ENCODE results near the gene FASLG. TPM values are rescaled to one million over a fixed set of nuclear protein-coding genes. Genes with fewer than 3 reads are reported as not detected.

FASLG gene
- total RNA-seq, 4 donors from 2014 or later = 0.68 to 2.2 TPM; not detected in 2

DNA sequence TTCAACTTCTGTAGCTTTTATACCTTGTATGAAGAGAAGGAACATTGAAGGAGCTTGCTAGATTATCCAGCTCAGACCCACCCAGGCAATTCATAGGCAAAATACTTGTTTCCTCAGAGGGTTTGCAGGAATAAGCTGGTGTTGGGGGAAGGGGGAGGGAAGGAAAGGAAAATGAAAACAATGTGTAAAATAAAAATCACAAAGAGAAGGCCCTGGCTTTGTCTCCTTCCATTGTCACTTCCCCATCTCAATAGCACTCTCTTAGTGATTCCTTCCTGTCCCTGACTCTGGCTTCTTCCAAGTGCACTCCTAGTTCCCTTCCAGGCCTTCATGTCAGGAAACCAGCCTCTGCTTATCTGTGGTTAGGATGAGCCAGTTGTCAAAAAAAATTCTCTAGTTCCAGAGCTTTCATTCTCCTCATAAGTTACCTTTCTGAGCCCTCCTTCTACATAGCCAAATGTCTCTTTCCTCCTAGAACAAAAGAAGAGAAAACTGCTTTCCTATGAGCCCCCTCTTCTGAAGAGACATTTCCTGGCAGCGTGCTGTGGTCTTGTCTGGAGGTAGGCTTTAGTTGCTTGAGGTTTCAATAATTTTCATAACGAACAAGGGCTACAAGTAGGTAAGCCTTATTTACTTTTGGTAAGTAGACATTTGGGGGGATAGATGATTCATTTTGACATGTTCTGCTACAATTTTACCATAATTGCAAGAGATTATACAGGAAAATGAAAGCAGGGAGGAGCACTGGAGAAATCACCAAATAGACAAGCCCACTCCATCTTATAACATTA is 45.7 kb downstream of the FASLG start:
- intact Hi-C loops (cut with DNase I; ENCODE audit: low total_unique reads) (no loop called here), in situ Hi-C loops (cut with MboI; ENCODE audit: low pct_ligation_motif_present in 1 of 4, low pct_unique_long_range_greater_than_20kb in 1 of 4, low sequenced_read_pairs in 3 of 4) (loop anchor here (25.0 kb wide), 2 partner anchors 242 to 692 kb away; no protein-coding TSS in a partner anchor)
- Histone ChIP-seq H3K9me3 (no peaks in the 10 kb centered on the region), H3K36me3 (no peaks in the 10 kb centered on the region), H3K27ac (no peak overlapping the region), H3K4me3 (no peak overlapping the region), H3K27me3 (no peaks in the 10 kb centered on the region), H3K4me1 (peaks cover 0 to 6% (median 0%) of the 10 kb centered on the region in 4 donors)
- TF ChIP-seq, protein P1, sequence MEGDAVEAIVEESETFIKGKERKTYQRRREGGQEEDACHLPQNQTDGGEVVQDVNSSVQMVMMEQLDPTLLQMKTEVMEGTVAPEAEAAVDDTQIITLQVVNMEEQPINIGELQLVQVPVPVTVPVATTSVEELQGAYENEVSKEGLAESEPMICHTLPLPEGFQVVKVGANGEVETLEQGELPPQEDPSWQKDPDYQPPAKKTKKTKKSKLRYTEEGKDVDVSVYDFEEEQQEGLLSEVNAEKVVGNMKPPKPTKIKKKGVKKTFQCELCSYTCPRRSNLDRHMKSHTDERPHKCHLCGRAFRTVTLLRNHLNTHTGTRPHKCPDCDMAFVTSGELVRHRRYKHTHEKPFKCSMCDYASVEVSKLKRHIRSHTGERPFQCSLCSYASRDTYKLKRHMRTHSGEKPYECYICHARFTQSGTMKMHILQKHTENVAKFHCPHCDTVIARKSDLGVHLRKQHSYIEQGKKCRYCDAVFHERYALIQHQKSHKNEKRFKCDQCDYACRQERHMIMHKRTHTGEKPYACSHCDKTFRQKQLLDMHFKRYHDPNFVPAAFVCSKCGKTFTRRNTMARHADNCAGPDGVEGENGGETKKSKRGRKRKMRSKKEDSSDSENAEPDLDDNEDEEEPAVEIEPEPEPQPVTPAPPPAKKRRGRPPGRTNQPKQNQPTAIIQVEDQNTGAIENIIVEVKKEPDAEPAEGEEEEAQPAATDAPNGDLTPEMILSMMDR (IDR thresholded peaks at IDR 0.05) = no peak
- TF ChIP-seq POLR2AphosphoS5 (IDR thresholded peaks at IDR 0.05) = no peak
- TF ChIP-seq POLR2A (IDR thresholded peaks at IDR 0.05) = no peak
- TF ChIP-seq EP300 (IDR thresholded peaks at IDR 0.05; ENCODE audit: low read depth) = no peak
- 68 to 80% methylated on average over 1 to 2 of the region's 2 CpGs for whole genome bisulfite sequencing, 2 donors (ENCODE audit: low coverage in 1 of 2)
- DNase-seq = no peak

DNA sequence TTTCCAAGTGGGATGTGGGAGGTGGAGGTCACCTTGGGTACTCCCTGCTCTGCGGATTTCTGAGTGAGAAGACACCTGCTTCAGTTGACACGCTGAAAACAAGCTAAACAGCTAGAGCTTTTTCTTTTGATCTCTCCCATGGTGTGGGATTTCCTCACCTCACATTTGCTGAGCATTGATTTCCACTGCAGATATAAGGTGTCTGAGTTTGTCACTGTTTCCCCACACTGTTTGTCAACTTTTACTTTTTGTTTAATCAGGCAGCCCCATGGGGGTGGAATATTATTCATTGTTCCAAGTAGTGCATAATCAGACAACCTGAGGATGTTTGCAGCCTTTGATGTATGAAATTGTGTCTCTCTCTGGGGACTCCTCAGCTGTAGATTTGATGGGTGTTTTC is 49.5 kb downstream of the FASLG start:
- Histone ChIP-seq H3K36me3 (no peaks in the 10 kb centered on the region), H3K27me3 (no peaks in the 10 kb centered on the region), H3K4me1 (no peaks in the 10 kb centered on the region), H3K9me3 (no peaks in the 10 kb centered on the region), H3K27ac (no peak overlapping the region), H3K4me3 (no peak overlapping the region)
- TF ChIP-seq POLR2AphosphoS5 (IDR thresholded peaks at IDR 0.05) (no peak), EP300 (IDR thresholded peaks at IDR 0.05; ENCODE audit: low read depth) (no peak), POLR2A (IDR thresholded peaks at IDR 0.05) (no peak)
- TF ChIP-seq, protein P1 (IDR thresholded peaks at IDR 0.05) = no peak
- 25 to 33% methylated on average over 1 to 2 of the region's 2 CpGs for WGBS, 2 donors (ENCODE audit: low coverage in 1 of 2)
- intact Hi-C loops (cut with DNase I; ENCODE audit: low total_unique reads) = no loop called here
- no peak for DNase-seq
- in situ Hi-C loops (cut with MboI; ENCODE audit: low pct_ligation_motif_present in 1 of 4, low pct_unique_long_range_greater_than_20kb in 1 of 4, low sequenced_read_pairs in 3 of 4) = loop anchor here (25.0 kb wide), 2 partner anchors 246 to 696 kb away; no protein-coding TSS in a partner anchor

- H3K27ac ChIP-seq = no peak overlapping the region
These were observed 52.7 kb downstream of the FASLG start for GRCh38 chr1:172711558-172711957.

DNA sequence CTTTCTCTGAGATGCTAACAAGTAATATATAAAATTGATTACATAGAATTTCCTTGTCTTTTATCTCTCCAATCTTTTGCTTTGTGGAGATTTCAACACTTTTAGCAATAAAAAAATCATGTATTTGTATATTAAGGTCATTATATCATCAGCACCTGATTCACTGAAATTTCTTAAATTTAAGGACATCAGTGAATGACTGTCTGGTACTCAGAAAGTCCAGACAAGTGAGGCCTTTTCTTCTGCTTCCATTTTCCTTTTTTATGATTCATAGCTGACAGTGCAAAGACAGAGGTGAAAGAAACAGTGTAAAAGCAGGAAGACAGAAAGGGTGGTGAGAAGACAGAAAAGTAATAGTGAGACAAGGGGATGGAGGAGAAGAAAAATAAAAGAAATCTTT is 54.6 kb downstream of the FASLG start:
- Histone ChIP-seq H3K4me3 (no peak overlapping the region), H3K9me3 (no peaks in the 10 kb centered on the region), H3K36me3 (no peaks in the 10 kb centered on the region), H3K27me3 (no peaks in the 10 kb centered on the region), H3K4me1 (no peaks in the 10 kb centered on the region), H3K27ac (no peak overlapping the region)
- intact Hi-C loops (cut with DNase I; ENCODE audit: low total_unique reads) = no loop called here
- TF ChIP-seq POLR2AphosphoS5 (IDR thresholded peaks at IDR 0.05) = no peak
- no peak for TF ChIP-seq POLR2A (IDR thresholded peaks at IDR 0.05)
- TF ChIP-seq, protein P1 (IDR thresholded peaks at IDR 0.05) = no peak
- no peak for TF ChIP-seq EP300 (IDR thresholded peaks at IDR 0.05; ENCODE audit: low read depth)
- in situ Hi-C loops (cut with MboI; ENCODE audit: low pct_ligation_motif_present in 1 of 4, low pct_unique_long_range_greater_than_20kb in 1 of 4, low sequenced_read_pairs in 3 of 4) = loop anchor here (10.0 to 25.0 kb wide), 3 partner anchors 99 to 701 kb away; no protein-coding TSS in a partner anchor
- DNase-seq = no peak

More at GRCh38 chr1:172711558-172711957, 52.7 kb downstream of the FASLG start:
- 97 to 100% methylated on average over 1 of the region's 1 CpG for WGBS, 2 donors (ENCODE audit: low coverage in 1 of 2)
- H3K9me3 ChIP-seq = no peaks in the 10 kb centered on the region
- TF ChIP-seq, protein P1 (IDR thresholded peaks at IDR 0.05) = no peak
- TF ChIP-seq EP300 (IDR thresholded peaks at IDR 0.05; ENCODE audit: low read depth) (no peak), POLR2AphosphoS5 (IDR thresholded peaks at IDR 0.05) (no peak), POLR2A (IDR thresholded peaks at IDR 0.05) (no peak)
- in situ Hi-C loops (cut with MboI; ENCODE audit: low pct_ligation_motif_present in 1 of 4, low pct_unique_long_range_greater_than_20kb in 1 of 4, low sequenced_read_pairs in 3 of 4) = loop anchor here (10.0 to 25.0 kb wide), 3 partner anchors 97 to 699 kb away; no protein-coding TSS in a partner anchor
- H3K4me3 ChIP-seq = no peak overlapping the region
- DNase-seq = no peak
- H3K27me3 ChIP-seq = no peaks in the 10 kb centered on the region
- no peaks in the 10 kb centered on the region for H3K36me3 ChIP-seq
- intact Hi-C loops (cut with DNase I; ENCODE audit: low total_unique reads) = no loop called here
- H3K4me1 ChIP-seq = no peaks in the 10 kb centered on the region

Small RNA genes within 50 kb of the gene (small RNA-seq; reads per million reads assigned to genes)
- gene RNU6-693P = 0 reads per million in 4 donors

Other genes with a start within 250 kb of the FASLG start
- not detected for gene C1orf105, start 238.4 kb upstream of the FASLG start, total RNA-seq
- 10 to 100 TPM in 3 of 4 donors, 1 to 10 TPM in 1; 9.8 to 43.8 (median 22.8) TPM for gene PIGC, start 215.0 kb upstream of the FASLG start, total RNA-seq
- 10 to 100 TPM; 10.1 to 48.4 (median 21.6) TPM for gene SUCO, start 126.0 kb upstream of the FASLG start, total RNA-seq